Endothelial cell of umbilical vein (primary cell): ENCODE measurements around the gene MRPL54. TPM values are rescaled to one million over a fixed set of nuclear protein-coding genes. Genes with fewer than 3 reads are reported as not detected.

Source experiments
- BruUV-seq: library from RNA; stranded (reverse); fragments of 400-500 nt; replicated peaks from 2 replicates; lab custom pipeline; 2021; lab: Mats Ljungman, UMichigan
- CTCF ChIA-PET: fragments of 300-600, 350-600 bp; sonication (Branson Sonifier 250); formaldehyde crosslinking; loops from one replicate; lab custom pipeline; 2021; ENCODE audit warnings: antibody characterized with exemption, inconsistent platforms; lab: Charles Lee
- POLR2A ChIA-PET: fragments of 300-600, 350-600 bp; sonication (Branson Sonifier 250); formaldehyde crosslinking; loops from one replicate; lab custom pipeline; 2021; ENCODE audit warnings: antibody characterized with exemption, inconsistent platforms; lab: Charles Lee
- DNase-seq: peaks from one replicate; pipeline ENCODE4 v3.0.0-alpha.2; 2011; ENCODE audit warnings: low read depth, low spot score
- FAIRE-seq: peaks from 2 replicates; lab custom pipeline; 2011; peaks lifted over from hg19 to GRCh38; lab: Jason Lieb, UNC
- H2AFZ ChIP-seq: 2 replicates; pipeline ENCODE4 v1.6.0; 2012; ENCODE audit warnings: low read depth, low read length, control low read depth, inconsistent platforms
- H3K27ac ChIP-seq: 2 replicates; pipeline ENCODE4 v1.5.1; 2011; ENCODE audit warnings: low read depth, mild to moderate bottlenecking, control low read depth, low read length, moderate library complexity; ENCODE audit not compliant: insufficient read depth
- H3K27me3 ChIP-seq, 2 experiments: 2 replicates each; pipeline versions ENCODE4 v1.6.0 to v1.6.1; 2011; ENCODE audit warnings: low read length in 2 of 2, mixed read lengths in 1 of 2; ENCODE audit not compliant: control insufficient read depth in 2 of 2, insufficient read depth in 2 of 2
- H3K36me3 ChIP-seq, 2 experiments: 2 replicates in 1 of 2; 3 replicates in 1 of 2; pipeline ENCODE4 v1.5.1; 2011; ENCODE audit warnings: low read length in 2 of 2, mild to moderate bottlenecking in 1 of 2, moderate library complexity in 1 of 2; ENCODE audit not compliant: control insufficient read depth in 2 of 2, insufficient read depth in 2 of 2; ENCODE audit errors: extremely low read depth in 1 of 2
- H3K4me1 ChIP-seq: 3 replicates; pipeline ENCODE4 v1.5.1; 2011; ENCODE audit warnings: mild to moderate bottlenecking, low read length; ENCODE audit not compliant: control insufficient read depth, insufficient read depth; ENCODE audit errors: extremely low read depth
- H3K4me2 ChIP-seq: 2 replicates; pipeline ENCODE4 v1.6.1; 2011; ENCODE audit warnings: low read length, control low read depth, mixed read lengths; ENCODE audit not compliant: insufficient read depth
- H3K4me3 ChIP-seq, 3 experiments: fragments of 200-600 bp in 1 of 3; sonication (generic), shearing (Covaris generic) in 1 of 3; replicated peaks in 1 of 3; 2 replicates each; pipeline ENCODE4 v1.5.1; 2011 to 2016; ENCODE audit warnings: control low read depth in 3 of 3, low read length in 3 of 3, mild to moderate bottlenecking in 2 of 3, inconsistent platforms in 1 of 3, low read depth in 1 of 3, moderate library complexity in 1 of 3; ENCODE audit not compliant: insufficient read depth in 1 of 3
- H3K79me2 ChIP-seq: 2 replicates; pipeline ENCODE4 v1.6.0; 2012; ENCODE audit warnings: low read length, inconsistent platforms; ENCODE audit not compliant: control insufficient read depth, insufficient read depth
- H3K9ac ChIP-seq: replicated peaks from 2 replicates; pipeline ENCODE3; 2011; ENCODE audit warnings: low read length, control low read depth; ENCODE audit not compliant: insufficient read depth; ENCODE audit errors: extremely low read depth
- H3K9me1 ChIP-seq: replicated peaks from 3 replicates; pipeline ENCODE4 v1.6.0; 2011; ENCODE audit warnings: mild to moderate bottlenecking, low read length; ENCODE audit not compliant: control insufficient read depth, insufficient read depth; ENCODE audit errors: extremely low read depth
- H3K9me3 ChIP-seq: replicated peaks from 2 replicates; pipeline ENCODE4 v1.5.1; 2012; ENCODE audit warnings: low read length, inconsistent platforms; ENCODE audit not compliant: control insufficient read depth, insufficient read depth
- H4K20me1 ChIP-seq: replicated peaks from 2 replicates; pipeline ENCODE3; 2011; ENCODE audit warnings: mild to moderate bottlenecking, low read length; ENCODE audit not compliant: control insufficient read depth, insufficient read depth; ENCODE audit errors: extremely low read depth
- CTCF ChIP-seq, 2 donors: IDR thresholded peaks; 1 replicate in 1 of 2; 2 replicates in 1 of 2; pipeline ENCODE4 v1.5.1; 2011; ENCODE audit warnings: low read length in 2 of 2, mild to moderate bottlenecking in 2 of 2, moderate library complexity in 2 of 2, control low read depth in 1 of 2, inconsistent platforms in 1 of 2, low read depth in 1 of 2; ENCODE audit not compliant: insufficient read depth in 1 of 2; ENCODE audit errors: extremely low read depth in 1 of 2
- EZH2 ChIP-seq: IDR thresholded peaks from 2 replicates; pipeline ENCODE4 v1.6.1; 2012; ENCODE audit warnings: borderline replicate concordance, low read depth, mild to moderate bottlenecking, moderate library complexity, low read length, inconsistent platforms; ENCODE audit not compliant: severe bottlenecking
- FOS ChIP-seq: IDR thresholded peaks from 2 replicates; pipeline ENCODE4 v1.6.1; 2011; ENCODE audit warnings: mild to moderate bottlenecking, low read length, moderate library complexity, borderline replicate concordance; ENCODE audit not compliant: insufficient read depth
- GATA2 ChIP-seq: IDR thresholded peaks from 2 replicates; pipeline ENCODE4 v1.7.0; 2011; ENCODE audit warnings: low read depth, mild to moderate bottlenecking, moderate library complexity, mixed read lengths, low read length; ENCODE audit not compliant: insufficient read length, insufficient read depth
- JUN ChIP-seq: IDR thresholded peaks from 2 replicates; pipeline ENCODE4 v1.6.1; 2011; ENCODE audit warnings: borderline replicate concordance, low read depth; ENCODE audit not compliant: insufficient read length, insufficient read depth
- MAX ChIP-seq: IDR thresholded peaks from 2 replicates; pipeline ENCODE4 v1.6.1; 2011; ENCODE audit not compliant: insufficient read depth, insufficient read length
- MYC ChIP-seq: IDR thresholded peaks from one replicate; pipeline ENCODE4 v1.6.1; 2011; ENCODE audit warnings: mild to moderate bottlenecking, low read depth, low read length
- POLR2A ChIP-seq: IDR thresholded peaks from 2 replicates; pipeline ENCODE4 v1.6.1; 2012; ENCODE audit warnings: low read depth, mild to moderate bottlenecking, control low read depth, low read length
- POLR2AphosphoS5 ChIP-seq: IDR thresholded peaks from 2 replicates; pipeline ENCODE4 v1.6.1; 2012; ENCODE audit warnings: low read depth, mild to moderate bottlenecking, control low read depth, low read length, moderate library complexity; ENCODE audit not compliant: insufficient read depth
- dilution Hi-C: fragments of 300-500 bp; cut with MboI; formaldehyde crosslinking; loops from one replicate; pipeline ENCODE4 v1.15.0; 2019; ENCODE audit warnings: low sequenced_read_pairs; ENCODE audit not compliant: extremely low pct_ligation_motif_present
- intact Hi-C: fragments of 100-400 bp; cut with micrococcal nuclease; formaldehyde crosslinking; loops from one replicate; pipeline ENCODE4 v1.10.0; 2022
- polyA plus RNA-seq, 4 experiments: library from polyadenylated mRNA; depleted of rRNA in 3 of 4; stranded (reverse) in 3 of 4; unstranded in 1 of 4; fragments of >200 nt; gene quantifications; 2 replicates each; pipeline versions ENCODE4 v1.2.1 to v1.2.3, GENCODE V29; 2011 to 2012; ENCODE audit warnings: missing spikeins in 1 of 4
- total RNA-seq: library from RNA; stranded (reverse); gene quantifications from 2 replicates; pipeline ENCODE4 v1.2.3, GENCODE V29; 2021

Gene MRPL54
- total and polyA plus RNA-seq, 2 donors (not counting 3 experiments of a cell fraction or from before 2014, with no cell fraction given): 76.3 to 93.1 TPM

- Histone ChIP-seq H3K9ac (no peak overlapping the region), H4K20me1 (no peaks in the 10 kb centered on the region), H3K27me3 (no peaks in the 10 kb centered on the region), H3K36me3 (no peaks in the 10 kb centered on the region), H3K4me2 (no peak overlapping the region), H3K4me3 (no peak overlapping the region), H2AFZ (no peak overlapping the region), H3K27ac (no peak overlapping the region), H3K4me1 (no peaks in the 10 kb centered on the region), H3K9me3 (no peaks in the 10 kb centered on the region), H3K79me2 (no peaks in the 10 kb centered on the region), H3K9me1 (no peaks in the 10 kb centered on the region)
- no peak for FAIRE-seq
- no peak for DNase-seq
- CTCF ChIA-PET: no interaction called here
- POLR2A ChIA-PET: interaction anchor here (0.6 kb wide), 1 partner anchor 1015 kb away, joined by 3 read pairs; no protein-coding TSS in a partner anchor
- intact Hi-C loops (no loop called here), dilution Hi-C loops (no loop called here)
- no peak for TF ChIP-seq POLR2A
- no peak for TF ChIP-seq JUN
- no peak for TF ChIP-seq MAX
- TF ChIP-seq EZH2: no peak
- no peak for TF ChIP-seq GATA2
- no peak for TF ChIP-seq CTCF (IDR thresholded peaks at IDR 0.05; ENCODE audit: extremely low read depth in 1 of 2, insufficient read depth in 1 of 2, low read depth in 1 of 2, low read length in 2 of 2)
- no peak for TF ChIP-seq FOS
- TF ChIP-seq POLR2AphosphoS5: no peak
- no peak for TF ChIP-seq MYC
- BruUV-seq: no TSS peak
Observed at GRCh38 chr19:3775374-3775711, 12.9 kb downstream of the MRPL54 start.
